Nephron progenitor cell (in vitro differentiated cells): Measurements from ENCODE around the gene KISS1R.

ENCODE experiments used
- DNase-seq: peaks from one replicate; pipeline ENCODE4 v3.0.0; 2021
- H3K27ac Mint-ChIP-seq: 2 replicates; pipeline ENCODE4 v1.8.0; 2021; ENCODE audit warnings: mild to moderate bottlenecking, moderate library complexity, mixed read lengths
- H3K27me3 Mint-ChIP-seq: 2 replicates; pipeline ENCODE4 v1.8.0; 2021; ENCODE audit warnings: mild to moderate bottlenecking, low read depth, mixed read lengths; ENCODE audit not compliant: poor library complexity
- H3K36me3 Mint-ChIP-seq: 2 replicates; pipeline ENCODE4 v1.8.0; 2021; ENCODE audit warnings: low read depth, mixed read lengths
- H3K4me1 Mint-ChIP-seq: 2 replicates; pipeline ENCODE4 v1.8.0; 2021; ENCODE audit warnings: mixed read lengths
- H3K4me3 Mint-ChIP-seq: 2 replicates; pipeline ENCODE4 v1.8.0; 2021; ENCODE audit warnings: mild to moderate bottlenecking, moderate library complexity, mixed read lengths
- H3K9me3 Mint-ChIP-seq: 2 replicates; pipeline ENCODE4 v1.8.0; 2021; ENCODE audit warnings: mild to moderate bottlenecking, moderate library complexity, mixed read lengths
- CTCF ChIP-seq: fragments of 200-600 bp; sonication (generic); IDR thresholded peaks from 2 replicates; pipeline ENCODE4 v1.5.0; 2021; ENCODE audit warnings: antibody characterized with exemption

KISS1R gene

GRCh38 chr19:917323-918151 is at the start of gene KISS1R:
Gene KISS1R, plus strand, starts transcription at chr19:917333. Its CDS starts 170 bp downstream, at chr19:917503.
- Mint-ChIP-seq H3K27ac (no peak within 1 kb of the TSS), H3K4me1 (peaks cover 5% of the 10 kb centered on the region), H3K36me3 (no peaks in the 10 kb centered on the region), H3K4me3 (peak within 1 kb of the TSS; percentile 40), H3K9me3 (no peaks in the 10 kb centered on the region), H3K27me3 (peaks cover 65% of the 10 kb centered on the region)
- peak; percentile 72 for DNase-seq
- peak; percentile 57 for TF ChIP-seq CTCF

- Mint-ChIP-seq H3K27ac (no peak overlapping the region), H3K4me3 (no peak overlapping the region), H3K36me3 (peaks cover 36% of the 10 kb centered on the region), H3K27me3 (peaks cover 10% of the 10 kb centered on the region), H3K4me1 (peaks cover 6% of the 10 kb centered on the region), H3K9me3 (no peaks in the 10 kb centered on the region)
- no peak for DNase-seq
- no peak for TF ChIP-seq CTCF
These were observed 49.2 kb upstream of the KISS1R start for GRCh38 chr19:867855-868457.

- Mint-ChIP-seq H3K4me1 (peaks cover 6% of the 10 kb centered on the region), H3K9me3 (no peaks in the 10 kb centered on the region), H3K36me3 (peaks cover 36% of the 10 kb centered on the region), H3K27me3 (peaks cover 3% of the 10 kb centered on the region), H3K4me3 (no peak overlapping the region), H3K27ac (no peak overlapping the region)
- DNase-seq: no peak
- TF ChIP-seq CTCF: no peak
These were observed 48.5 kb upstream of the KISS1R start for GRCh38 chr19:868458-869244.

- Mint-ChIP-seq H3K27ac (peak overlapping the region; percentile 39), H3K4me1 (peaks cover 6% of the 10 kb centered on the region), H3K4me3 (no peak overlapping the region), H3K9me3 (no peaks in the 10 kb centered on the region), H3K27me3 (no peaks in the 10 kb centered on the region), H3K36me3 (peaks cover 36% of the 10 kb centered on the region)
- no peak for DNase-seq
- no peak for TF ChIP-seq CTCF
These were observed 47.6 kb upstream of the KISS1R start for GRCh38 chr19:869245-870177.

- no peak for TF ChIP-seq CTCF
- no peak for DNase-seq
- Mint-ChIP-seq H3K27me3 (no peaks in the 10 kb centered on the region), H3K9me3 (no peaks in the 10 kb centered on the region), H3K27ac (peak overlapping the region; percentile 57), H3K4me3 (no peak overlapping the region), H3K4me1 (peaks cover 6% of the 10 kb centered on the region), H3K36me3 (peaks cover 36% of the 10 kb centered on the region)
These were observed 46.8 kb upstream of the KISS1R start for GRCh38 chr19:870314-870713.
